Measurements from ENCODE around the gene HADHA. TPM values are rescaled to one million over a fixed set of nuclear protein-coding genes. Genes with fewer than 3 reads are reported as not detected.

The HADHA gene
- total and polyA plus RNA-seq, 2 donors from 2014 or later, result 135 to 171 TPM

DNA sequence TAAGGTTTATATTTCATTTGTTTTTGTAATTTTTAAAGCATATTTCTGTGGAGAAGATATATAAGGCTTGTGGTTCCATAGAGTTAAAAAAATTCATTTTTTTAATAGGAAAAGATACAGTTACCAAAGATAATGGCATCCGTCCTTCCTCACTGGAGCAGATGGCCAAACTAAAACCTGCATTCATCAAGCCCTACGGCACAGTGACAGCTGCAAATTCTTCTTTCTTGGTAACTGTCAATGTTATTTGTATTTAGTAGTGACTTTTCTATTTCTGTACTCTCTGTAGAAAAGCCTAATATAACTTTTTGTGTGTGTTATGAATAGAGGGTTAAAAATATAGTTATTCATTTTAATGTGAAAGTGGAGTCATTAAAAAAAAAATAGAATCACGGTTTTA is 35.5 kb upstream of the HADHA start:
- Histone ChIP-seq H3K27ac (ENCODE audit: low read depth in 2 of 2, low read length in 2 of 2) (no peak overlapping the region), H3K9me3 (ENCODE audit: control insufficient read depth in 2 of 3, insufficient read depth in 1 of 3, low read length in 3 of 3) (no peaks in the 10 kb centered on the region), H3K36me3 (ENCODE audit: control insufficient read depth in 2 of 3, insufficient read depth in 3 of 3, low read length in 3 of 3) (peaks cover 2 to 63% (median 22%) of the 10 kb centered on the region in 3 donors), H3K9ac (ENCODE audit: low read length in 3 of 3) (no peak overlapping the region), H3K4me3 (ENCODE audit: low read length in 3 of 3) (no peak overlapping the region), H3K27me3 (ENCODE audit: control insufficient read depth, insufficient read depth, low read length) (no peaks in the 10 kb centered on the region), H3K4me1 (ENCODE audit: control insufficient read depth in 2 of 3, insufficient read depth in 2 of 3, low read depth in 1 of 3, low read length in 3 of 3) (no peaks in the 10 kb centered on the region)
- FAIRE-seq (no peak), DNase-seq (no peak)
- TF ChIP-seq, protein P1, sequence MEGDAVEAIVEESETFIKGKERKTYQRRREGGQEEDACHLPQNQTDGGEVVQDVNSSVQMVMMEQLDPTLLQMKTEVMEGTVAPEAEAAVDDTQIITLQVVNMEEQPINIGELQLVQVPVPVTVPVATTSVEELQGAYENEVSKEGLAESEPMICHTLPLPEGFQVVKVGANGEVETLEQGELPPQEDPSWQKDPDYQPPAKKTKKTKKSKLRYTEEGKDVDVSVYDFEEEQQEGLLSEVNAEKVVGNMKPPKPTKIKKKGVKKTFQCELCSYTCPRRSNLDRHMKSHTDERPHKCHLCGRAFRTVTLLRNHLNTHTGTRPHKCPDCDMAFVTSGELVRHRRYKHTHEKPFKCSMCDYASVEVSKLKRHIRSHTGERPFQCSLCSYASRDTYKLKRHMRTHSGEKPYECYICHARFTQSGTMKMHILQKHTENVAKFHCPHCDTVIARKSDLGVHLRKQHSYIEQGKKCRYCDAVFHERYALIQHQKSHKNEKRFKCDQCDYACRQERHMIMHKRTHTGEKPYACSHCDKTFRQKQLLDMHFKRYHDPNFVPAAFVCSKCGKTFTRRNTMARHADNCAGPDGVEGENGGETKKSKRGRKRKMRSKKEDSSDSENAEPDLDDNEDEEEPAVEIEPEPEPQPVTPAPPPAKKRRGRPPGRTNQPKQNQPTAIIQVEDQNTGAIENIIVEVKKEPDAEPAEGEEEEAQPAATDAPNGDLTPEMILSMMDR (IDR thresholded peaks at IDR 0.05; ENCODE audit: borderline replicate concordance, extremely low read depth, insufficient read depth), result no peak
- intact Hi-C loops (cut with DNase I), result no loop called here

DNA sequence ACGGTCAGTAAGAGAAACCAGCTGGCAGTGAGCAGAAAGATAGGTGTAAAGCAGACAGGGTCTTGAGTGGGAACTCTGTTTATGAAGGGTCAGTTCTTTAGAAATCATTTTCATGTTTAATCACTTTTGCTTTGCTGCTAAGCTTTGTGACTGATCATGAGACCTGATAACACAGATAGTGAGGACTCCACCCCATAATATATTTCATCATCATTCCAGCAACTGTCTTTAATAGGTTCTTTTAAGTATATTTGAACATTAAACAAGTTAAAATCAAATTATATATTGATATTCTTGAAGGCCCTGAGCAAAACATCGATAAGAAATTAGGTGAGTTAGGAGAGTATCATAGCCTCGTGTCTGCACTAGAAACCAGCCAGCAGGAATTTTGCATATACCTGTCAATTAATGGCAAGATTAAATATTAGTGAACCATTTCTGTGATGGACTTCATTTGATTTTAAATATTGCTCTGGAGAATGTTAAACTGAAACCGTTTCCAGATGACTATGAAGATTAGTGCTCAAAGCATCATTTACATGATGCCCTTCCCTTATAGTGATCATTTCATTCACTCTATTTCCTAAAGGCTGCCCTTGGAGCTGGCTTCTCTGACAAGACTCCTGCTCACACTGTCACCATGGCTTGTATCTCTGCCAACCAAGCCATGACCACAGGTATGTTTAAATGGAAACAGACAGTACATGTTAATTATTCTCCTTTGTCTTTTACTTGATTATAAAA is 32.2 kb upstream of the HADHA start:
- Histone ChIP-seq H3K9me3 (ENCODE audit: control insufficient read depth in 2 of 3, insufficient read depth in 1 of 3, low read length in 3 of 3) (no peaks in the 10 kb centered on the region), H3K4me1 (ENCODE audit: control insufficient read depth in 2 of 3, insufficient read depth in 2 of 3, low read depth in 1 of 3, low read length in 3 of 3) (peaks cover 0 to 7% (median 0%) of the 10 kb centered on the region in 3 donors), H3K36me3 (ENCODE audit: control insufficient read depth in 2 of 3, insufficient read depth in 3 of 3, low read length in 3 of 3) (peaks cover 7 to 47% (median 22%) of the 10 kb centered on the region in 3 donors), H3K4me3 (ENCODE audit: low read length in 3 of 3) (no peak overlapping the region), H3K27ac (ENCODE audit: low read depth in 2 of 2, low read length in 2 of 2) (no peak overlapping the region), H3K27me3 (ENCODE audit: control insufficient read depth, insufficient read depth, low read length) (no peaks in the 10 kb centered on the region), H3K9ac (ENCODE audit: low read length in 3 of 3) (no peak overlapping the region)
- TF ChIP-seq, protein P1 (IDR thresholded peaks at IDR 0.05; ENCODE audit: borderline replicate concordance, extremely low read depth, insufficient read depth), result no peak
- no peak for DNase-seq
- intact Hi-C loops (cut with DNase I), result no loop called here
- no peak for FAIRE-seq

DNA sequence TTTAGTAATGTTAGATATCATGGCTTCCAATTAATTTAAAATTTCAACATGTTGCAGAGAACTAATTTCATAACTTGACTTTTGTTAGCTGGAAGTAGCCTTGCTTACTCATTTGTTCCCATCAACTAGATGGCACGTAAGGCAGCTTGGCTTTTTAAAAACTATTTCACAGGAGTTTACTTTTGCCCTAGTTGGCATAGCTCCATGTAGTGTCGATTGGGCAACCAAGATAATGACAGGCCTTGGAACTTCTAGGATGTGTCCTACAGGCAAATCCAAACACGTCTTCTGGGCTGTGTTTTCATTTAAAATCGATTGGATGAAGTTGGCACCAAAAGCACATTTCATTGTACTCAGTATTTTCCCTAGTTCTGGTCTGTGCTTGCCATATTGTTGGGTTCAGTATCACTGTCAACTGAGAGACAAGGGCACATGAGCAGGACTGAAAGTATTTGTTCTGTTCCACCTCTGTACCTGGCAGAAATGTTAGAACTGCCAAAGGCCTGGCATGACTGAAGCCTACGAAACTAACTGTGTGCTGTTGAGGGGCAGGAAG is 29.7 kb upstream of the HADHA start:
- no peak overlapping the region for H3K9ac ChIP-seq (ENCODE audit: low read length in 3 of 3)
- H3K4me1 ChIP-seq (ENCODE audit: control insufficient read depth in 2 of 3, insufficient read depth in 2 of 3, low read depth in 1 of 3, low read length in 3 of 3), result peaks cover 0 to 7% (median 0%) of the 10 kb centered on the region in 3 donors
- no peak overlapping the region for H3K4me3 ChIP-seq (ENCODE audit: low read length in 3 of 3)
- H3K9me3 ChIP-seq (ENCODE audit: control insufficient read depth in 2 of 3, insufficient read depth in 1 of 3, low read length in 3 of 3), result no peaks in the 10 kb centered on the region
- H3K27me3 ChIP-seq (ENCODE audit: control insufficient read depth, insufficient read depth, low read length), result no peaks in the 10 kb centered on the region
- TF ChIP-seq, protein P1 (IDR thresholded peaks at IDR 0.05; ENCODE audit: borderline replicate concordance, extremely low read depth, insufficient read depth), result no peak
- H3K36me3 ChIP-seq (ENCODE audit: control insufficient read depth in 2 of 3, insufficient read depth in 3 of 3, low read length in 3 of 3), result peaks cover 7 to 24% (median 15%) of the 10 kb centered on the region in 3 donors
- FAIRE-seq (peak; percentile 65), DNase-seq (peak in 1 of 5 donors; percentile 22)
- intact Hi-C loops (cut with DNase I), result no loop called here
- H3K27ac ChIP-seq (ENCODE audit: low read depth in 2 of 2, low read length in 2 of 2), result peak overlapping the region; percentile 81 to 90
